GM12801 (cell line): ENCODE results near the gene ZBTB16.

ENCODE experiments used
- TF ChIP-seq, protein P1 (sequence below): IDR thresholded peaks from one replicate; pipeline ENCODE4 v1.5.1; 2011; ENCODE audit warnings: control low read depth; ENCODE audit not compliant: insufficient read length; ENCODE audit errors: extremely low read depth

The ZBTB16 gene

DNA sequence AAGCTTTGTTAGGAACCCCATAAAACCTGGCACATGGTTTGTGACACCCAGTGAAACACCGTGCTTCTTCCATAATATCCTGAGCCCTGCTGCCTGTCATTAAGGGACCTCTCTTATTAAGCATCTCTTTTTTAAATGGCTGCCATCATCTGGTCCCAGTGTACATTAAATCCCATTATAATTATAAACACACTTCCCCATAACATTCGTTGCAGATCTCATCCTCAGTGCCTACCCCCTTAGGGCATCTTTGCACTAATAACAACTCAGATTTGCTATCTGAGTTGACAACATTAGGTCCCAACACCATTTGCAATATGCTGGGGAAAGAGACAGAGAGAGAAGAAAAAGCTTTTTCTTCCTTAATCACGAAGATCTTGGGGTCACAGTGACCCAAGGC, 4.7 kb upstream of the ZBTB16 start:
- TF ChIP-seq, protein P1, sequence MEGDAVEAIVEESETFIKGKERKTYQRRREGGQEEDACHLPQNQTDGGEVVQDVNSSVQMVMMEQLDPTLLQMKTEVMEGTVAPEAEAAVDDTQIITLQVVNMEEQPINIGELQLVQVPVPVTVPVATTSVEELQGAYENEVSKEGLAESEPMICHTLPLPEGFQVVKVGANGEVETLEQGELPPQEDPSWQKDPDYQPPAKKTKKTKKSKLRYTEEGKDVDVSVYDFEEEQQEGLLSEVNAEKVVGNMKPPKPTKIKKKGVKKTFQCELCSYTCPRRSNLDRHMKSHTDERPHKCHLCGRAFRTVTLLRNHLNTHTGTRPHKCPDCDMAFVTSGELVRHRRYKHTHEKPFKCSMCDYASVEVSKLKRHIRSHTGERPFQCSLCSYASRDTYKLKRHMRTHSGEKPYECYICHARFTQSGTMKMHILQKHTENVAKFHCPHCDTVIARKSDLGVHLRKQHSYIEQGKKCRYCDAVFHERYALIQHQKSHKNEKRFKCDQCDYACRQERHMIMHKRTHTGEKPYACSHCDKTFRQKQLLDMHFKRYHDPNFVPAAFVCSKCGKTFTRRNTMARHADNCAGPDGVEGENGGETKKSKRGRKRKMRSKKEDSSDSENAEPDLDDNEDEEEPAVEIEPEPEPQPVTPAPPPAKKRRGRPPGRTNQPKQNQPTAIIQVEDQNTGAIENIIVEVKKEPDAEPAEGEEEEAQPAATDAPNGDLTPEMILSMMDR, result no peak

DNA sequence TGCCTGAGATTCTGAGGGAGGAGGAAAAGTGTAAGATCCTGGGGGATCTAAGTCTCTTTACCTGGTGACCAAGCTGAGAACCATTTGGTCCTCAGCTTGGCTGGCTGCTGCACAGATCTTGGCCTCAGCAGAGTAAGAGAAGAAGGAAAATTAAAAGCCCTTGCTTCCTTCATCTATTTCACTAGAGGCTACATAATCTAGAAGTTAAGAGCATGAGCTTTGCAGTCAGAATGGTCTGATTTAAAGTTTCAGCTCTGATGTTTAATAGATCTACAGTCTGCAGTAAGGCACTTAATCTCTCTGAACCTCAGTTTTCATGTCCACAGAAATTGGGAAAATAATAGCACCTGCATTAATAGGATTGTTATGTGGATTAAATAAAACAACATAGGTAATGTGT, 3.1 kb upstream of the ZBTB16 start:
- TF ChIP-seq, protein P1, result no peak

DNA sequence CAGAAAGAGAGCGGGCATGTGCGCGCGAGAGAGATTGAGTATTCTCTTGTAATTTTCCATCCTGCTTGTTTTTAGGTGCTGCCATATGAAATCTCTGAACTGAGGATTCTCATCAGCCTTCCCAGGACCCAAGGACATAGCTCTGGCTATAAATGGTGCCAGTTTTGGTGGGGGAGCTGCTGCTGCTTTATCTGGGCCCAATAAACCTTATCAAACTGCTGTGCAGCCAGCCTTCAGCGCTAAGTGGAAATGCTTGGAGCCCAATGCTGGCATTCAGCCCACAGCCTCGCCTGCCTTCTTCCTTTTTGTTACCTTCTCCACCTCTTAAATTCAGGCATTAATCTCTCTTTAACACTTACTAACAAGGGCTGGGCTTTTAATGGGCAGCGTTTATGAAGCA, 2.4 kb upstream of the ZBTB16 start:
- TF ChIP-seq, protein P1, result no peak

DNA sequence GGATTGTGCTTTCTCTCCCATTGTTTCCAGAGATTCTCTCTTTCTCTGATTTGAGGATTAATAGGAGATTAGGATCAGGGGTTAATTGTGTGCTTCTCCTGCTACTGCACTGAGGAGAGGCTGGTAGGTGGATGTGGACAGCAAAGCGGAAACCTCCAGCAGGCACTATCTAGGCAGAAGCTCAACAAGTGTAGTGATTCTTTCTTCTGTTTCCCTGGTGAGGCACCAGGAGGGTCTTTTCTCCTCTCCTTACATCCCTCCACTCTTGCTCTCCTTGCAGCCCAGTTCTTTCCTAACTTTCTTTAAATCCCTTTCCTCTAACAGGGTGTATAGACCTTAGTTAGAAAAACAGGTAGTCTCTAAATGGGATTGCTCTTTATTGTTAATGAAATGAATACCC, 1.9 kb upstream of the ZBTB16 start:
- TF ChIP-seq, protein P1, result no peak

DNA sequence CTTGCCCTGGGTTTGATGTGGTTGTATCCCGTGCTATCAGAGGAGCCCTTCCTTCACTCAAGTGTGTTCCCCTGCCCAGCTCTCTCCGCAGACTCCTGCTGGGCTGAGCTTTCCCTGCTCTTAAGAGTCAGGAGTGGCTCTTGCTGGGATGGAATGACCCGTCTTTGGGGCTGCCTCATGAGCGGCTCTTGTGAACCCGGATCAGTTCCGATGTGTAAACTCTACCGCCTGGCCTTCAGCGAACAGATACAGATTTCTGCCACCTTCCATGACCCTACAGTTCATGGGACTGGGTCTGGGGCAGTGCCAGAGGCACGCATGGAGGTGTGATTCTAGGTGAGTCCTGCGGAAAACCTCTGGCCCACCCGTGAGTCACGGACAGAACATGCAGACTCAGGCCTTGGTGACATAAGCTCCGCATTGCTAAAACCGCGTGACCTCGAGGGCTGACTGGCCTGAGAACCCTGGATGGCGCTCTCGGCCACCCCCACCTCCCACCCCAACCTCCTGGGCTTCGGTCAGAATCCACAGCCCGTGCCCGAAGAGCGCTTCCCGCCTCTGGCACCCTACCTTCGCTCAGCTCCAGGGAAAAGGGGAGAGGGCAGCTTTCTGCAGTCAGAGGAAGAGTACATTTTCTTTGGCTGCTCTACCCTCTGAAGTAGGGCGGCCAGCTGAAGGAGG, 1.3 kb upstream of the ZBTB16 start:
- TF ChIP-seq, protein P1, result no peak

DNA sequence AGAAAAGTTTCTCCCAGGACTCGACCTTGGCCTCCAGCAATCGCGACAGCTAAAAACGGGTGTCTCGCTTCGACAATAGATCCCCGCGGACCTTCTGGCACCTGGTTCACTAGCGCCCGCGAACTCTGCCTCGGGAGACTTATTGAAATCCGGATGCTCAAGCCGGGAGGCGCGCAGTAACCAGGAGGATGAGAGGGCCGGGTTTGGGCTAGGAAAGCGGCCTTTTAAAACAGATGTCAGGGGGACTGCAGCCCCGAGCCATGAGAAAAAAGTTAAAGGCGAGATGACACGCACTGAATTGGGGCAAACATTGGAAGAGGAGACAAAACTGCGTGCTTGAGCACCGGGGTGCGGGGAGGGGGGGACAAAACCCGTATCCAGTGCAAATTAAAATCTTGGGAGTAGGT, 637 bp upstream of the ZBTB16 start:
- TF ChIP-seq, protein P1, result no peak

DNA sequence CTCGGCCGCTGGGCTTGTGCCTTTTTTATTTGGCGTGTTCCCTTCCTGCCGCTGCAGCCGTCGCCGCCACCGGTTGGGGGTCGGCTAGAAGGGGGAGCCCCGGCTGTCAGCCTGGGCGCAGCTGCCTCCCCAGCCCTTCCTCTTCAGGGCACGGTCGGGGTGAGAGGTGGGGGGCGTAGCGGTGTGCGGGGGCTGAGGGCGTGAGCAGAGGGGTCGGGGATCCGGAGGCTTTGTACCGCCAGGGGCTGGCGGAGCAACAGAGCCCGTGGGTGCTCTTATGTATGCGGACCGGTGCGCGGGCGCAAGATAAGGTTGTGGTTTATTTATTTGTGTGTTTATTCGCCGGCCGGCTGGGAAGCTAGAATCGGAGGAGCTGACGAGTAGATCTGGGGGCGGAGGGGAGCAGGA, 477 bp downstream of the ZBTB16 start:
- TF ChIP-seq, protein P1, result no peak
